HepG2 (cell line): ENCODE data around the gene DLX1. TPM values are rescaled to one million over a fixed set of nuclear protein-coding genes. Genes with fewer than 3 reads are reported as not detected.

Experiments
- ARNT ChIP-seq: fragments of 450-650 bp; IDR thresholded peaks from 2 replicates; pipeline ENCODE4 v1.6.1; 2017
- BRF2 ChIP-seq: sonication (generic); formaldehyde crosslinking; IDR thresholded peaks from 2 replicates; pipeline ENCODE4 v1.8.1; 2022; ENCODE audit warnings: mild to moderate bottlenecking, missing genetic modification reagents
- CSRNP2 ChIP-seq: sonication (generic); formaldehyde crosslinking; conservative IDR thresholded peaks from 2 replicates; pipeline ENCODE4 v1.8.0; 2022; ENCODE audit warnings: low read depth, missing genetic modification reagents
- ETV5 ChIP-seq: IDR thresholded peaks from 2 replicates; pipeline ENCODE4 v1.6.1; 2018; ENCODE audit warnings: missing biosample characterization, missing genetic modification reagents, inconsistent platforms, borderline replicate concordance
- FOXC1 ChIP-seq: sonication (generic); formaldehyde crosslinking; IDR thresholded peaks from 2 replicates; pipeline ENCODE4 v1.8.0; 2022; ENCODE audit warnings: mild to moderate bottlenecking, missing genetic modification reagents, borderline replicate concordance
- FOXO1 ChIP-seq: sonication (generic); formaldehyde crosslinking; IDR thresholded peaks from 2 replicates; pipeline ENCODE4 v1.4.0; 2020; ENCODE audit warnings: missing genetic modification reagents
- GABPA ChIP-seq, 2 experiments: IDR thresholded peaks; 2 replicates each; pipeline ENCODE4 v1.6.1; 2011 to 2016; ENCODE audit warnings: low read depth in 2 of 2, low read length in 1 of 2, missing biosample characterization in 1 of 2, missing genetic modification characterization in 1 of 2
- GLI4 ChIP-seq: sonication (generic); formaldehyde crosslinking; IDR thresholded peaks from 2 replicates; pipeline ENCODE4 v1.5.1; 2020; ENCODE audit warnings: missing genetic modification reagents, mild to moderate bottlenecking, moderate library complexity, borderline replicate concordance
- HNF4G ChIP-seq, 2 experiments: sonication (generic) in 1 of 2; formaldehyde crosslinking in 1 of 2; IDR thresholded peaks; 2 replicates each; pipeline versions ENCODE4 v1.4.0 to v1.6.1; 2011 to 2020; ENCODE audit warnings: borderline replicate concordance in 2 of 2, low read depth in 2 of 2, mild to moderate bottlenecking in 2 of 2, low read length in 1 of 2, missing genetic modification reagents in 1 of 2, moderate library complexity in 1 of 2
- MNT ChIP-seq: fragments of 450-650 bp; IDR thresholded peaks from 2 replicates; pipeline ENCODE4 v1.6.1; 2016
- MXI1 ChIP-seq: IDR thresholded peaks from 3 replicates; pipeline ENCODE4 v1.6.1; 2012; ENCODE audit warnings: low read depth, low read length, inconsistent platforms, borderline replicate concordance
- NCOA1 ChIP-seq: sonication (generic); formaldehyde crosslinking; IDR thresholded peaks from 2 replicates; pipeline ENCODE4 v1.9.0; 2021; ENCODE audit warnings: missing genetic modification reagents
- POLR2A ChIP-seq, 2 experiments: IDR thresholded peaks; 2 replicates each; pipeline ENCODE4 v1.6.1; 2011; ENCODE audit warnings: low read depth in 2 of 2, low read length in 2 of 2, mild to moderate bottlenecking in 1 of 2, moderate library complexity in 1 of 2; ENCODE audit not compliant: insufficient read depth in 1 of 2
- REXO4 ChIP-seq: sonication (generic); formaldehyde crosslinking; IDR thresholded peaks from 2 replicates; pipeline ENCODE4 v1.8.0; 2022; ENCODE audit warnings: missing genetic modification reagents, mild to moderate bottlenecking, borderline replicate concordance
- SOX13 ChIP-seq, 3 experiments: fragments of 450-650 bp in 1 of 3; sonication (generic) in 1 of 3; formaldehyde crosslinking in 1 of 3; IDR thresholded peaks in 2 of 3; conservative IDR thresholded peaks in 1 of 3; 2 replicates each; pipeline versions ENCODE4 v1.5.0 to v1.6.1; 2016 to 2020; ENCODE audit warnings: antibody characterized with exemption in 1 of 3, mild to moderate bottlenecking in 1 of 3, missing compliant biosample characterization in 1 of 3, missing genetic modification reagents in 1 of 3, moderate library complexity in 1 of 3
- TERF1 ChIP-seq: sonication (generic); formaldehyde crosslinking; IDR thresholded peaks from 2 replicates; pipeline ENCODE4 v1.8.0; 2022; ENCODE audit warnings: mild to moderate bottlenecking, missing genetic modification reagents, moderate library complexity
- ZNF138 ChIP-seq: sonication (generic); formaldehyde crosslinking; IDR thresholded peaks from 2 replicates; pipeline ENCODE4 v1.5.0; 2020; ENCODE audit warnings: mild to moderate bottlenecking, low read depth, missing genetic modification reagents
- ZNF367 ChIP-seq: sonication (generic); formaldehyde crosslinking; IDR thresholded peaks from 2 replicates; pipeline ENCODE4 v1.4.0; 2020; ENCODE audit warnings: missing genetic modification reagents, borderline replicate concordance
- ZNF430 ChIP-seq: sonication (generic); formaldehyde crosslinking; IDR thresholded peaks from 2 replicates; pipeline ENCODE4 v1.9.0; 2021; ENCODE audit warnings: mild to moderate bottlenecking, missing genetic modification reagents
- ZNF546 ChIP-seq: sonication (generic); formaldehyde crosslinking; conservative IDR thresholded peaks from 2 replicates; pipeline ENCODE4 v1.8.1; 2023; ENCODE audit warnings: mild to moderate bottlenecking, missing genetic modification reagents
- ZNF780A ChIP-seq: sonication (generic); formaldehyde crosslinking; IDR thresholded peaks from 2 replicates; pipeline ENCODE4 v1.8.0; 2022; ENCODE audit warnings: mild to moderate bottlenecking, missing genetic modification reagents, moderate library complexity
- ZNF850 ChIP-seq: sonication (generic); formaldehyde crosslinking; conservative IDR thresholded peaks from 2 replicates; pipeline ENCODE4 v1.9.0; 2021; ENCODE audit warnings: mild to moderate bottlenecking, missing genetic modification reagents
- ZNF878 ChIP-seq: sonication (generic); formaldehyde crosslinking; IDR thresholded peaks from 2 replicates; pipeline ENCODE4 v1.8.1; 2023; ENCODE audit warnings: mild to moderate bottlenecking, missing genetic modification reagents, moderate library complexity
- polyA plus RNA-seq, 8 experiments: library from polyadenylated mRNA; depleted of rRNA in 3 of 8; stranded (reverse) in 7 of 8; unstranded in 1 of 8; fragments of >200 nt; fragmentation: Illumina TruSeq in 4 of 8; extraction: Trizol in 4 of 8; gene quantifications; 2 replicates each; pipeline versions ENCODE4 v1.2.1 to v1.2.3, GENCODE V29; 2011 to 2016; ENCODE audit warnings: low read depth in 4 of 8, missing spikeins in 1 of 8, mixed read lengths in 1 of 8; ENCODE audit not compliant: insufficient read depth in 1 of 8
- total RNA-seq, 5 experiments: library from RNA; depleted of rRNA; stranded (reverse); fragments of >200 nt; fragmentation: Illumina TruSeq; extraction: Trizol; gene quantifications; 2 replicates each; pipeline ENCODE4 v1.2.3, GENCODE V29; 2016; ENCODE audit warnings: low read depth in 1 of 5

DLX1 gene
- total and polyA plus RNA-seq, 2 of the 13 experiments (the other 11 are each of a cell fraction or from before 2014, with no cell fraction given), result 0.18 to 0.86 TPM

- TF ChIP-seq ZNF780A (CRISPR knock-in tag), result peak; percentile 69; the same call in 1 of the 2 replicates
- peak; percentile 70; the same call in 1 of the 2 replicates for TF ChIP-seq FOXC1
- no peak for TF ChIP-seq HNF4G (IDR thresholded peaks at IDR 0.05; ENCODE audit: borderline replicate concordance, low read depth, low read length)
- TF ChIP-seq HNF4G (CRISPR knock-in tag; IDR thresholded peaks at IDR 0.05; ENCODE audit: borderline replicate concordance, low read depth), result no peak
- no peak for TF ChIP-seq MNT
- no peak for TF ChIP-seq ZNF850 (CRISPR knock-in tag)
- no peak for TF ChIP-seq GABPA (IDR thresholded peaks at IDR 0.05; ENCODE audit: low read depth, low read length)
- no peak; the same call in 1 of the 2 replicates for TF ChIP-seq GABPA (CRISPR knock-in tag; IDR thresholded peaks at IDR 0.05; ENCODE audit: low read depth)
- TF ChIP-seq CSRNP2 (CRISPR knock-in tag), result no peak
- no peak; the same call in 1 of the 2 replicates for TF ChIP-seq SOX13 (IDR thresholded peaks at IDR 0.05)
- TF ChIP-seq SOX13 (CRISPR knock-in tag; conservative IDR thresholded peaks at IDR 0.05 in 1 of 2, IDR thresholded peaks at IDR 0.05 in 1 of 2), result 0 out of 4 replicates have a peak, but pooled peaks of 1 of the 2 experiments have one; percentile 9
- no peak for TF ChIP-seq BRF2 (CRISPR knock-in tag)
- TF ChIP-seq POLR2A (IDR thresholded peaks at IDR 0.05; ENCODE audit: insufficient read depth in 1 of 2, low read depth in 2 of 2, low read length in 2 of 2), result peak in 1 of 2 experiments; percentile 59; a peak in 1 of 4 replicates
- no peak for TF ChIP-seq ARNT
- no peak for TF ChIP-seq ZNF367
- no peak for TF ChIP-seq ZNF878 (CRISPR knock-in tag)
- no peak for TF ChIP-seq ZNF546
- no peak for TF ChIP-seq FOXO1
- TF ChIP-seq ZNF430 (CRISPR knock-in tag), result peak; percentile 72; the same call in 1 of the 2 replicates
- no peak for TF ChIP-seq REXO4 (CRISPR knock-in tag)
- 0 out of 3 replicates have a peak, but pooled peaks have one; percentile 11 for TF ChIP-seq MXI1
- TF ChIP-seq NCOA1 (CRISPR knock-in tag), result no peak
- no peak for TF ChIP-seq TERF1 (CRISPR knock-in tag)
- TF ChIP-seq ZNF138 (CRISPR knock-in tag), result peak; percentile 61; the same call in 1 of the 2 replicates
- no peak for TF ChIP-seq GLI4 (CRISPR knock-in tag)
- TF ChIP-seq ETV5 (CRISPR knock-in tag), result peak; percentile 45; the same call in 1 of the 2 replicates
Measured at GRCh38 chr2:172084645-172085459, 455 bp upstream of the DLX1 start (continued).
